ENCODE data around the gene MYDGF.

GRCh38 chr19:4657262-4657661, 12.9 kb downstream of the MYDGF start:
- no peak for TF ChIP-seq EZH2 (IDR thresholded peaks at IDR 0.05; ENCODE audit: insufficient read depth, poor library complexity, severe bottlenecking)
- TF ChIP-seq EZH2phosphoT487 (IDR thresholded peaks at IDR 0.05; ENCODE audit: insufficient read depth, low read depth): no peak
